NB4 (cell line): ENCODE results near the gene CD200.

Experiments used
- POLR2A ChIP-seq: IDR thresholded peaks from 2 replicates; pipeline ENCODE4 v1.6.1; 2011; ENCODE audit warnings: mild to moderate bottlenecking; ENCODE audit not compliant: insufficient read length; ENCODE audit errors: extremely low read depth
- TF ChIP-seq, protein P1 (sequence below): IDR thresholded peaks from one replicate; pipeline ENCODE4 v1.5.1; 2012; ENCODE audit warnings: low read depth, low read length

DNA sequence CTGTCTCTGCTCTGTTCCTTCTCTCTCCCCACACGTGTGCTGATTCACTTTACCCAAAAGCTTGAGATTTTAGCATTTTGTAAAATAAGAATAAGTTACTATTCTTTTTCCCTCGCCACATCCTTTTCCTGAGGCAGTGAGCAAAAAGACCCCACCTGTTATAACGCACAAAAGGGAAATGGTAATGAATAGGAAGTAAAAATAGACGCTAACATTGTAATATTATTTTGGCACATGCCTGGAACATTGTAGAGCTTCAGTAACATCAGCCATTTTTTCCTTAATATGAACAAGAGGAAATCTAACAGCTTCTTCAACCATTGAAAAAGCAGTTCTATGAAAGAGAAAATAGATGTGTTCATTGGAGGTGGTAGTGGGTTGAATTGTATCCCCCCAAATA, 40.5 kb downstream of the CD200 start:
- TF ChIP-seq POLR2A: no peak
- TF ChIP-seq, protein P1, sequence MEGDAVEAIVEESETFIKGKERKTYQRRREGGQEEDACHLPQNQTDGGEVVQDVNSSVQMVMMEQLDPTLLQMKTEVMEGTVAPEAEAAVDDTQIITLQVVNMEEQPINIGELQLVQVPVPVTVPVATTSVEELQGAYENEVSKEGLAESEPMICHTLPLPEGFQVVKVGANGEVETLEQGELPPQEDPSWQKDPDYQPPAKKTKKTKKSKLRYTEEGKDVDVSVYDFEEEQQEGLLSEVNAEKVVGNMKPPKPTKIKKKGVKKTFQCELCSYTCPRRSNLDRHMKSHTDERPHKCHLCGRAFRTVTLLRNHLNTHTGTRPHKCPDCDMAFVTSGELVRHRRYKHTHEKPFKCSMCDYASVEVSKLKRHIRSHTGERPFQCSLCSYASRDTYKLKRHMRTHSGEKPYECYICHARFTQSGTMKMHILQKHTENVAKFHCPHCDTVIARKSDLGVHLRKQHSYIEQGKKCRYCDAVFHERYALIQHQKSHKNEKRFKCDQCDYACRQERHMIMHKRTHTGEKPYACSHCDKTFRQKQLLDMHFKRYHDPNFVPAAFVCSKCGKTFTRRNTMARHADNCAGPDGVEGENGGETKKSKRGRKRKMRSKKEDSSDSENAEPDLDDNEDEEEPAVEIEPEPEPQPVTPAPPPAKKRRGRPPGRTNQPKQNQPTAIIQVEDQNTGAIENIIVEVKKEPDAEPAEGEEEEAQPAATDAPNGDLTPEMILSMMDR: no peak
